Ishikawa (cell line): ENCODE data around the gene ST14.

Experiments
- CEBPB ChIP-seq: IDR thresholded peaks from 2 replicates; pipeline ENCODE4 v1.6.1; 2012
- CREB1 ChIP-seq: IDR thresholded peaks from 2 replicates; pipeline ENCODE4 v1.6.1; 2012; ENCODE audit warnings: low read depth
- EGR1 ChIP-seq: IDR thresholded peaks from 2 replicates; pipeline ENCODE4 v1.6.1; 2012
- EP300 ChIP-seq: IDR thresholded peaks from 2 replicates; pipeline ENCODE4 v1.6.1; 2012; ENCODE audit warnings: borderline replicate concordance
- FOXM1 ChIP-seq: IDR thresholded peaks from 2 replicates; pipeline ENCODE4 v1.6.1; 2012; ENCODE audit warnings: low read depth, borderline replicate concordance
- RAD21 ChIP-seq: IDR thresholded peaks from 2 replicates; pipeline ENCODE4 v1.6.1; 2012; ENCODE audit warnings: low read depth
- TAF1 ChIP-seq: IDR thresholded peaks from 2 replicates; pipeline ENCODE4 v1.6.1; 2012; ENCODE audit warnings: low read depth, mild to moderate bottlenecking
- TCF12 ChIP-seq: IDR thresholded peaks from 2 replicates; pipeline ENCODE4 v1.6.1; 2012; ENCODE audit warnings: low read depth
- TEAD4 ChIP-seq: IDR thresholded peaks from 2 replicates; pipeline ENCODE4 v1.6.1; 2012
- YY1 ChIP-seq: IDR thresholded peaks from 2 replicates; pipeline ENCODE4 v1.6.1; 2012; ENCODE audit warnings: low read depth
- TF ChIP-seq, protein P1 (sequence below): IDR thresholded peaks from 2 replicates; pipeline ENCODE4 v1.6.1; 2012; ENCODE audit warnings: low read depth, mild to moderate bottlenecking
- TF ChIP-seq, protein P2 (sequence below): IDR thresholded peaks from 2 replicates; pipeline ENCODE4 v1.6.1; 2012
- TF ChIP-seq, protein P3 (sequence below): IDR thresholded peaks from 2 replicates; pipeline ENCODE4 v1.6.1; 2012

DNA sequence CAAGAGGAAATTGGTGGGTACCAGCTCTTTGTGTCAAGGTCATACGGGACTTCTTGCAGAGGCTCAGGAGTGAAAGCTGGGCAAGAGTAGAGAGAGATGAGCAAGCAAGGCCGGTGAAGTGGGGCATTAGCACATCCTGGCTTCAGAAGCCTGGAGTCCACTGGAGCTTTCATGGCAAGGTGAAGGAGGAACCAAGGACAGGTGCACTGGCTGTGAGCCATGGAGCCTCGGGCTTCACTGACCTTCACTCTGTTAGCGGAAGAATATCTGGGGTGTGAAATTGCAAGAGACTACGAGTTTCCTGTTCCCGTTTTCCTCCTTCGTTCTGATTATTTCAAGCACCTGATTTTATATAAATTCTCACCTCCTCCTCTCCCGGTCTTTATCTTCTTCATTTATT is 25.9 kb upstream of the ST14 start:
- TF ChIP-seq FOXM1 (no peak), CEBPB (no peak), CREB1 (no peak), EGR1 (no peak), EP300 (no peak), YY1 (no peak), TAF1 (no peak), RAD21 (no peak), TCF12 (no peak), TEAD4 (no peak)
- TF ChIP-seq, protein P1, sequence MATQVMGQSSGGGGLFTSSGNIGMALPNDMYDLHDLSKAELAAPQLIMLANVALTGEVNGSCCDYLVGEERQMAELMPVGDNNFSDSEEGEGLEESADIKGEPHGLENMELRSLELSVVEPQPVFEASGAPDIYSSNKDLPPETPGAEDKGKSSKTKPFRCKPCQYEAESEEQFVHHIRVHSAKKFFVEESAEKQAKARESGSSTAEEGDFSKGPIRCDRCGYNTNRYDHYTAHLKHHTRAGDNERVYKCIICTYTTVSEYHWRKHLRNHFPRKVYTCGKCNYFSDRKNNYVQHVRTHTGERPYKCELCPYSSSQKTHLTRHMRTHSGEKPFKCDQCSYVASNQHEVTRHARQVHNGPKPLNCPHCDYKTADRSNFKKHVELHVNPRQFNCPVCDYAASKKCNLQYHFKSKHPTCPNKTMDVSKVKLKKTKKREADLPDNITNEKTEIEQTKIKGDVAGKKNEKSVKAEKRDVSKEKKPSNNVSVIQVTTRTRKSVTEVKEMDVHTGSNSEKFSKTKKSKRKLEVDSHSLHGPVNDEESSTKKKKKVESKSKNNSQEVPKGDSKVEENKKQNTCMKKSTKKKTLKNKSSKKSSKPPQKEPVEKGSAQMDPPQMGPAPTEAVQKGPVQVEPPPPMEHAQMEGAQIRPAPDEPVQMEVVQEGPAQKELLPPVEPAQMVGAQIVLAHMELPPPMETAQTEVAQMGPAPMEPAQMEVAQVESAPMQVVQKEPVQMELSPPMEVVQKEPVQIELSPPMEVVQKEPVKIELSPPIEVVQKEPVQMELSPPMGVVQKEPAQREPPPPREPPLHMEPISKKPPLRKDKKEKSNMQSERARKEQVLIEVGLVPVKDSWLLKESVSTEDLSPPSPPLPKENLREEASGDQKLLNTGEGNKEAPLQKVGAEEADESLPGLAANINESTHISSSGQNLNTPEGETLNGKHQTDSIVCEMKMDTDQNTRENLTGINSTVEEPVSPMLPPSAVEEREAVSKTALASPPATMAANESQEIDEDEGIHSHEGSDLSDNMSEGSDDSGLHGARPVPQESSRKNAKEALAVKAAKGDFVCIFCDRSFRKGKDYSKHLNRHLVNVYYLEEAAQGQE = no peak
- TF ChIP-seq, protein P2, sequence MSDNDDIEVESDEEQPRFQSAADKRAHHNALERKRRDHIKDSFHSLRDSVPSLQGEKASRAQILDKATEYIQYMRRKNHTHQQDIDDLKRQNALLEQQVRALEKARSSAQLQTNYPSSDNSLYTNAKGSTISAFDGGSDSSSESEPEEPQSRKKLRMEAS = no peak
- TF ChIP-seq, protein P3, sequence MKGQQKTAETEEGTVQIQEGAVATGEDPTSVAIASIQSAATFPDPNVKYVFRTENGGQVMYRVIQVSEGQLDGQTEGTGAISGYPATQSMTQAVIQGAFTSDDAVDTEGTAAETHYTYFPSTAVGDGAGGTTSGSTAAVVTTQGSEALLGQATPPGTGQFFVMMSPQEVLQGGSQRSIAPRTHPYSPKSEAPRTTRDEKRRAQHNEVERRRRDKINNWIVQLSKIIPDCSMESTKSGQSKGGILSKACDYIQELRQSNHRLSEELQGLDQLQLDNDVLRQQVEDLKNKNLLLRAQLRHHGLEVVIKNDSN = no peak
